Measurements from ENCODE around the gene CCDC171.
A peak's percentile ranks its signal among the peaks of the same experiment; 100 is the strongest.

The CCDC171 gene

GRCh38 chr9:15889555-15889954, 336.7 kb downstream of the CCDC171 start:
- DNase-seq = no peak

- DNase-seq = no peak
Observed at GRCh38 chr9:15901572-15901971, 348.7 kb downstream of the CCDC171 start.

- DNase-seq = no peak
Observed at GRCh38 chr9:15909297-15909696, 356.5 kb downstream of the CCDC171 start.

- no peak for DNase-seq
Observed at GRCh38 chr9:15915711-15916110, 362.9 kb downstream of the CCDC171 start.

- no peak for DNase-seq
Observed at GRCh38 chr9:15927161-15927560, 374.3 kb downstream of the CCDC171 start.

GRCh38 chr9:15935661-15936305, 382.9 kb downstream of the CCDC171 start:
- no peak for DNase-seq

- no peak for DNase-seq
Observed at GRCh38 chr9:15936306-15936921, 383.6 kb downstream of the CCDC171 start.

GRCh38 chr9:15942831-15943424, 390.1 kb downstream of the CCDC171 start:
- DNase-seq = no peak

- no peak for DNase-seq
Observed at GRCh38 chr9:15944341-15944740, 391.5 kb downstream of the CCDC171 start.

GRCh38 chr9:15959663-15960062, 406.8 kb downstream of the CCDC171 start:
- DNase-seq = no peak

- DNase-seq = no peak
Observed at GRCh38 chr9:15961217-15961616, 408.4 kb downstream of the CCDC171 start.

GRCh38 chr9:15965246-15965745, 412.5 kb downstream of the CCDC171 start:
- DNase-seq = no peak

- DNase-seq = no peak
Observed at GRCh38 chr9:15966471-15966870, 413.6 kb downstream of the CCDC171 start.

GRCh38 chr9:15967068-15967467, 414.2 kb downstream of the CCDC171 start:
- no peak for DNase-seq

GRCh38 chr9:15972760-15973159, 419.9 kb downstream of the CCDC171 start:
- no peak for DNase-seq

- no peak for DNase-seq
Observed at GRCh38 chr9:15975101-15975778, 422.4 kb downstream of the CCDC171 start.

- peak in 1 of 2 experiments; percentile 5 for DNase-seq
Observed at GRCh38 chr9:15977438-15977837, 424.6 kb downstream of the CCDC171 start.

- no peak for DNase-seq
Observed at GRCh38 chr9:15982182-15982581, 429.3 kb downstream of the CCDC171 start.

- no peak for DNase-seq
Observed at GRCh38 chr9:15999422-16000339, 446.8 kb downstream of the CCDC171 start.

- no peak for DNase-seq
Observed at GRCh38 chr9:16000811-16001210, 448.0 kb downstream of the CCDC171 start.

- no peak for DNase-seq
Observed at GRCh38 chr9:16001856-16002255, 449.0 kb downstream of the CCDC171 start.

- no peak for DNase-seq
Observed at GRCh38 chr9:16002816-16003215, 450.0 kb downstream of the CCDC171 start.

GRCh38 chr9:16003785-16004184, 450.9 kb downstream of the CCDC171 start:
- DNase-seq = peak; percentile 5 to 31
